Sigmoid colon (tissue), 7 donors: Measurements from ENCODE around the gene PTCH1. TPM values are rescaled to one million over a fixed set of nuclear protein-coding genes. Genes with fewer than 3 reads are reported as not detected.

Experiments used
- DNase-seq: peaks from one replicate; pipeline ENCODE4 v3.0.0-alpha.2; 2019
- H3K27ac ChIP-seq, 4 donors: fragments of 200-600 bp; sonication (generic); one replicate each; pipeline ENCODE4 v1.5.1; 2016 to 2019; ENCODE audit warnings: mild to moderate bottlenecking in 1 of 4
- H3K27me3 ChIP-seq, 3 donors: fragments of 200-600 bp; sonication (generic); one replicate each; pipeline ENCODE4 v1.5.1; 2019; ENCODE audit warnings: mild to moderate bottlenecking in 1 of 3
- H3K36me3 ChIP-seq, 4 donors: fragments of 200-600 bp; sonication (generic); one replicate each; pipeline ENCODE4 v1.5.1; 2016 to 2019
- H3K4me1 ChIP-seq, 4 donors: fragments of 200-600 bp; sonication (generic); one replicate each; pipeline ENCODE4 v1.5.1; 2017 to 2019
- H3K4me3 ChIP-seq, 4 donors: fragments of 200-600 bp; sonication (generic); one replicate each; pipeline ENCODE4 v1.5.1; 2017 to 2019; ENCODE audit warnings: mild to moderate bottlenecking in 2 of 4, moderate library complexity in 1 of 4
- H3K9me3 ChIP-seq, 4 donors: fragments of 200-600 bp in 3 of 4; sonication (generic) in 3 of 4; one replicate each; pipeline versions ENCODE4 v1.5.1 to v1.6.1; 2013 to 2019
- CTCF ChIP-seq, 4 experiments: fragments of 450-650 bp in 3 of 4; fragments of 200-600 bp in 1 of 4; IDR thresholded peaks; one replicate each; pipeline ENCODE4 v1.5.1; 2016 to 2019; ENCODE audit warnings: antibody characterized with exemption in 4 of 4, mild to moderate bottlenecking in 3 of 4, moderate library complexity in 2 of 4
- EP300 ChIP-seq, 4 donors: sonication (generic); formaldehyde crosslinking; IDR thresholded peaks; one replicate each; pipeline ENCODE4 v1.6.1; 2017; ENCODE audit warnings: antibody characterized with exemption in 4 of 4
- POLR2A ChIP-seq, 2 donors: fragments of 450-650 bp; IDR thresholded peaks; one replicate each; pipeline ENCODE4 v1.6.1; 2016; ENCODE audit warnings: antibody characterized with exemption in 2 of 2, mild to moderate bottlenecking in 2 of 2, moderate library complexity in 2 of 2
- POLR2AphosphoS5 ChIP-seq, 4 donors: sonication (generic); formaldehyde crosslinking; IDR thresholded peaks; one replicate each; pipeline ENCODE4 v1.6.1; 2017; ENCODE audit warnings: antibody characterized with exemption in 4 of 4
- WGBS, 2 donors: extraction: QIAGEN DNeasy Blood & Tissue Kit; methylation state at CpG; one replicate each; pipeline ENCODE4 v1.1.7; 2013; 5-methylcytosine and 5-hydroxymethylcytosine counted together
- intact Hi-C: fragments of 100-400 bp; cut with DNase I; formaldehyde crosslinking; loops from one replicate; pipeline ENCODE4 v1.15.1; 2023
- polyA plus RNA-seq, 3 donors: library from polyadenylated mRNA; stranded (reverse); fragments of 200-250 nt; gene quantifications; one replicate each; pipeline ENCODE4 v1.2.3, GENCODE V29; 2013
- total RNA-seq, 4 donors: library from RNA; depleted of rRNA; stranded (reverse); fragments of >200 nt; gene quantifications; one replicate each; pipeline ENCODE4 v1.1.0, GENCODE V29; 2016
- donor health status: healthy with polysubstance abuse.
- donor health status: Bipolar disorder and iron deficiency.
- donor health status: healthy.

Gene PTCH1
- total and polyA plus RNA-seq, 7 donors: 2.3 to 10.7 (median 7.2) TPM

DNA sequence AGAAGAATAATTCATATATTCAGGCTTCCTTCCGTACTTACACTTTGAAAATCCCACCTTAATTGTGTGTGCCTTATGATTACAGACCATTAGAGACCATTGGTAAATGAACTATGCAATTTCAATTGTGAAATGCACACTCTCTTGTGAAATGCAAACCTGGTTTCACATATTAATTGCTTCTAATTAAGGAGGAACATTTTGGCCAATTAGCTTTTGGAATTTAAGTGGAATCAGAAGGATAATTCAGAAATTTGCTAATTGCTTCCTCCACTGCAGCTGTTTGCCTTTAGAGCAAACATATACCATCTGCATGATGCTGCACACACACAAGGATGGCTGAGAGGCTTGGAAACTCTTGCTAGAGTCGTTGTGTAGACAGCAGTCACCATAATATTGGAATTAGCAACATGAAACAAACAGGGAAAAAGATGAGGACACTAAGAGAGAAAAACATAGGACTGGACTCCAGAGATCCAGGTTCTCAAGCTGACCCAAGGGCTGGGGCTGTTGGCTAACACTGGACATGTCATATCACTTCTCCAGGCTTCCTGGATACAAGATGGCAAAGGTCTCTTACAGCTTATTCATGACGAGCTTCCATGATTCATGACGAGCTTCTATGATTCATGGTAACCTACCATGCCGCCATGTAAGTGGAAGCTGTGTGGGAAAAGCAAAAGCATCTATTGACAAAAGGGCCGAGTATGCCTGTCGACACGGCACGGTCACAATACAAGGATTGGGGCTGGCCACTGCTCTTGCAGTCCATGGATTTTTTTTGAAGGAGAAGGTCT lies 78.0 kb downstream of the PTCH1 start:
- TF ChIP-seq CTCF (IDR thresholded peaks at IDR 0.05) (no peak), POLR2AphosphoS5 (IDR thresholded peaks at IDR 0.05) (no peak), POLR2A (IDR thresholded peaks at IDR 0.05) (no peak), EP300 (IDR thresholded peaks at IDR 0.05) (no peak)
- Histone ChIP-seq H3K9me3 (no peaks in the 10 kb centered on the region), H3K4me1 (no peaks in the 10 kb centered on the region), H3K4me3 (no peak overlapping the region), H3K27me3 (no peaks in the 10 kb centered on the region), H3K36me3 (no peaks in the 10 kb centered on the region), H3K27ac (no peak overlapping the region)
- intact Hi-C loops: no loop called here
- WGBS, 2 donors: 89 to 90% methylated on average over 9 of the region's 9 CpGs
- DNase-seq: no peak

- intact Hi-C loops: no loop called here
- H3K4me1 ChIP-seq: no peaks in the 10 kb centered on the region
- no peak overlapping the region for H3K27ac ChIP-seq
- H3K9me3 ChIP-seq: no peaks in the 10 kb centered on the region
- 82 to 91% methylated on average over 6 of the region's 6 CpGs for WGBS, 2 donors
- H3K27me3 ChIP-seq: no peaks in the 10 kb centered on the region
- H3K4me3 ChIP-seq: no peak overlapping the region
- H3K36me3 ChIP-seq: no peaks in the 10 kb centered on the region
- TF ChIP-seq POLR2A (IDR thresholded peaks at IDR 0.05) (no peak), POLR2AphosphoS5 (IDR thresholded peaks at IDR 0.05) (no peak), EP300 (IDR thresholded peaks at IDR 0.05) (no peak), CTCF (IDR thresholded peaks at IDR 0.05) (no peak)
- DNase-seq: no peak
Measured at GRCh38 chr9:95437559-95437958, 79.2 kb downstream of the PTCH1 start.

GRCh38 chr9:95436416-95436815 lies 80.4 kb downstream of the PTCH1 start:
- Histone ChIP-seq H3K4me3 (no peak overlapping the region), H3K27me3 (no peaks in the 10 kb centered on the region), H3K36me3 (no peaks in the 10 kb centered on the region), H3K27ac (no peak overlapping the region), H3K9me3 (no peaks in the 10 kb centered on the region), H3K4me1 (no peaks in the 10 kb centered on the region)
- DNase-seq: no peak
- TF ChIP-seq EP300 (IDR thresholded peaks at IDR 0.05) (no peak), CTCF (IDR thresholded peaks at IDR 0.05) (no peak), POLR2A (IDR thresholded peaks at IDR 0.05) (no peak), POLR2AphosphoS5 (IDR thresholded peaks at IDR 0.05) (no peak)
- WGBS, 2 donors: 93% methylated on average over 7 of the region's 7 CpGs
- intact Hi-C loops: no loop called here

GRCh38 chr9:95435074-95435728 lies 81.6 kb downstream of the PTCH1 start:
- H3K27ac ChIP-seq: no peak overlapping the region
- peaks cover 0 to 1% (median under 1%) of the 10 kb centered on the region in 4 donors for H3K9me3 ChIP-seq
- no peak for DNase-seq
- no peaks in the 10 kb centered on the region for H3K27me3 ChIP-seq
- H3K4me3 ChIP-seq: no peak overlapping the region
- TF ChIP-seq EP300 (IDR thresholded peaks at IDR 0.05) (no peak), POLR2AphosphoS5 (IDR thresholded peaks at IDR 0.05) (no peak), CTCF (IDR thresholded peaks at IDR 0.05) (no peak), POLR2A (IDR thresholded peaks at IDR 0.05) (no peak)
- no peaks in the 10 kb centered on the region for H3K4me1 ChIP-seq
- 70 to 87% methylated on average over 6 of the region's 6 CpGs for WGBS, 2 donors
- H3K36me3 ChIP-seq: no peaks in the 10 kb centered on the region
- intact Hi-C loops: no loop called here
